CD8-positive, alpha-beta memory T cell (primary cell): ENCODE measurements around the gene ISG15. TPM values are rescaled to one million over a fixed set of nuclear protein-coding genes. Genes with fewer than 3 reads are reported as not detected.
"Not testable (repeated sequence)": the region's sequence is repeated elsewhere in the genome, so short reads cannot be mapped to it uniquely, and the experiment has no call there.

Source experiments
- CTCF ChIA-PET: fragments of 350-600 bp; sonication (Branson Sonifier 250); formaldehyde crosslinking; loops from one replicate; lab custom pipeline; 2021; ENCODE audit warnings: antibody characterized with exemption; lab: Charles Lee
- POLR2A ChIA-PET: fragments of 350-600 bp; sonication (Branson Sonifier 250); formaldehyde crosslinking; loops from one replicate; lab custom pipeline; 2021; ENCODE audit warnings: antibody characterized with exemption; lab: Charles Lee
- DNase-seq, 5 donors: peaks; one replicate each; pipeline versions ENCODE4 v3.0.0 to v3.0.0-alpha.2; 2020 to 2022; ENCODE audit warnings: mixed read lengths in 1 of 5
- H3K27ac ChIP-seq: one replicate; pipeline ENCODE4 v1.7.0; 2013; ENCODE audit warnings: low read depth, mild to moderate bottlenecking, low read length, moderate library complexity
- H3K27me3 ChIP-seq: 2 replicates; pipeline ENCODE4 v1.7.0; 2013; ENCODE audit warnings: low read length, mild to moderate bottlenecking; ENCODE audit not compliant: insufficient read depth, poor library complexity, severe bottlenecking
- H3K36me3 ChIP-seq: 2 replicates; pipeline ENCODE4 v1.7.0; 2013; ENCODE audit warnings: mild to moderate bottlenecking, low read length, moderate library complexity; ENCODE audit not compliant: insufficient read depth
- H3K4me1 ChIP-seq: 2 replicates; pipeline ENCODE4 v1.7.0; 2013; ENCODE audit warnings: mild to moderate bottlenecking, low read length, moderate library complexity; ENCODE audit not compliant: insufficient read depth
- H3K4me3 ChIP-seq: 2 replicates; pipeline ENCODE4 v1.7.0; 2013; ENCODE audit warnings: mild to moderate bottlenecking, low read length
- H3K9me3 ChIP-seq: 2 replicates; pipeline ENCODE4 v1.7.0; 2013; ENCODE audit warnings: mild to moderate bottlenecking, low read length
- H3K27ac Mint-ChIP-seq, 8 donors: one replicate each; pipeline ENCODE4 v1.8.0; 2020 to 2021; ENCODE audit warnings: mixed read lengths in 8 of 8, mild to moderate bottlenecking in 6 of 8, inconsistent platforms in 3 of 8, moderate library complexity in 3 of 8
- H3K27me3 Mint-ChIP-seq, 2 donors: one replicate each; pipeline ENCODE4 v1.8.0; 2020 to 2021; ENCODE audit warnings: mixed read lengths in 2 of 2, mild to moderate bottlenecking in 1 of 2, moderate library complexity in 1 of 2
- H3K36me3 Mint-ChIP-seq, 3 donors: one replicate each; pipeline ENCODE4 v1.8.0; 2020 to 2021; ENCODE audit warnings: mixed read lengths in 3 of 3, inconsistent platforms in 1 of 3, mild to moderate bottlenecking in 1 of 3
- H3K4me1 Mint-ChIP-seq, 3 donors: one replicate each; pipeline ENCODE4 v1.8.0; 2020 to 2021; ENCODE audit warnings: mixed read lengths in 3 of 3, inconsistent platforms in 1 of 3, mild to moderate bottlenecking in 1 of 3
- H3K4me3 Mint-ChIP-seq, 7 donors: one replicate each; pipeline ENCODE4 v1.8.0; 2020 to 2021; ENCODE audit warnings: mixed read lengths in 7 of 7, mild to moderate bottlenecking in 6 of 7, moderate library complexity in 4 of 7, inconsistent platforms in 2 of 7
- H3K9me3 Mint-ChIP-seq, 5 donors: one replicate each; pipeline ENCODE4 v1.8.0; 2020 to 2022; ENCODE audit warnings: mixed read lengths in 5 of 5, mild to moderate bottlenecking in 3 of 5, moderate library complexity in 2 of 5, inconsistent platforms in 1 of 5
- polyA plus RNA-seq: library from polyadenylated mRNA; unstranded; fragments of 300-500 nt; fragmentation: Illumina TruSeq; gene quantifications from one replicate; pipeline ENCODE4 v1.2.3, GENCODE V29; 2021
- total RNA-seq, 2 experiments: library from RNA; stranded (reverse); gene quantifications; one replicate each; pipeline ENCODE4 v1.2.3, GENCODE V29; 2021

ISG15 gene
- total and polyA plus RNA-seq, 3 experiments from 2014 or later: 16.9 to 250 (median 20.4) TPM

- H3K27ac Mint-ChIP-seq: peak overlapping the region in 1 of 8 donors; percentile 31
- CTCF ChIA-PET: interaction anchor here (1.6 kb wide), 1 partner anchor 12 kb away, joined by 3 read pairs; no protein-coding TSS in a partner anchor
- H3K27me3 Mint-ChIP-seq: no peaks in the 10 kb centered on the region
- no peak overlapping the region for H3K4me3 Mint-ChIP-seq
- no peaks in the 10 kb centered on the region for H3K9me3 ChIP-seq
- H3K36me3 Mint-ChIP-seq: no peaks in the 10 kb centered on the region
- no peaks in the 10 kb centered on the region for H3K9me3 Mint-ChIP-seq
- no peaks in the 10 kb centered on the region for H3K27me3 ChIP-seq
- no peaks in the 10 kb centered on the region for H3K4me1 Mint-ChIP-seq
- no peaks in the 10 kb centered on the region for H3K4me1 ChIP-seq
- H3K27ac ChIP-seq: no peak overlapping the region
- no peak overlapping the region for H3K4me3 ChIP-seq
- no peak for DNase-seq
- POLR2A ChIA-PET: no interaction called here
- no peaks in the 10 kb centered on the region for H3K36me3 ChIP-seq
Measured at GRCh38 chr1:1052003-1052840, 38.9 kb downstream of the ISG15 start.

- DNase-seq: no peak
- no peak overlapping the region for H3K4me3 ChIP-seq
- no peaks in the 10 kb centered on the region for H3K9me3 Mint-ChIP-seq
- no peak overlapping the region for H3K4me3 Mint-ChIP-seq
- no peaks in the 10 kb centered on the region for H3K36me3 Mint-ChIP-seq
- ChIA-PET POLR2A (no interaction called here), CTCF (no interaction called here)
- no peaks in the 10 kb centered on the region for H3K9me3 ChIP-seq
- no peaks in the 10 kb centered on the region for H3K36me3 ChIP-seq
- H3K27ac ChIP-seq: no peak overlapping the region
- no peaks in the 10 kb centered on the region for H3K4me1 Mint-ChIP-seq
- H3K27ac Mint-ChIP-seq: no peak overlapping the region
- H3K27me3 Mint-ChIP-seq: peaks cover 1 to 4% of the 10 kb centered on the region in 2 donors
- H3K4me1 ChIP-seq: no peaks in the 10 kb centered on the region
- no peaks in the 10 kb centered on the region for H3K27me3 ChIP-seq
Measured at GRCh38 chr1:1053022-1053421, 39.7 kb downstream of the ISG15 start.

- CTCF ChIA-PET: no interaction called here
Measured at GRCh38 chr1:1053682-1054081, 40.4 kb downstream of the ISG15 start.

GRCh38 chr1:1054099-1054700, 40.9 kb downstream of the ISG15 start:
- H3K27me3 Mint-ChIP-seq: peaks cover 4 to 11% of the 10 kb centered on the region in 2 donors
- H3K36me3 Mint-ChIP-seq: no peaks in the 10 kb centered on the region
- Histone ChIP-seq H3K27ac (no peak overlapping the region), H3K27me3 (peaks cover 10% of the 10 kb centered on the region), H3K4me1 (no peaks in the 10 kb centered on the region), H3K9me3 (no peaks in the 10 kb centered on the region), H3K4me3 (no peak overlapping the region), H3K36me3 (no peaks in the 10 kb centered on the region)
- H3K9me3 Mint-ChIP-seq: no peaks in the 10 kb centered on the region
- peaks cover 0 to 10% (median 2%) of the 10 kb centered on the region in 3 donors for H3K4me1 Mint-ChIP-seq
- POLR2A ChIA-PET: no interaction called here
- no peak overlapping the region for H3K4me3 Mint-ChIP-seq
- DNase-seq: no peak
- CTCF ChIA-PET: interaction anchor here (1.5 kb wide), 1 partner anchor 10 kb away, joined by 5 read pairs; no protein-coding TSS in a partner anchor
- H3K27ac Mint-ChIP-seq: no peak overlapping the region

More at GRCh38 chr1:1053682-1054081, 40.4 kb downstream of the ISG15 start:
- Histone ChIP-seq H3K27me3 (peaks cover 6% of the 10 kb centered on the region), H3K27ac (no peak overlapping the region), H3K4me3 (no peak overlapping the region), H3K4me1 (no peaks in the 10 kb centered on the region), H3K36me3 (no peaks in the 10 kb centered on the region), H3K9me3 (no peaks in the 10 kb centered on the region)
- H3K27me3 Mint-ChIP-seq: peaks cover 4 to 7% of the 10 kb centered on the region in 2 donors
- peaks cover 0 to 6% (median 0%) of the 10 kb centered on the region in 3 donors for H3K4me1 Mint-ChIP-seq
- POLR2A ChIA-PET: no interaction called here
- H3K9me3 Mint-ChIP-seq: no peaks in the 10 kb centered on the region
- no peaks in the 10 kb centered on the region for H3K36me3 Mint-ChIP-seq
- no peak for DNase-seq
- H3K4me3 Mint-ChIP-seq: no peak overlapping the region
- no peak overlapping the region for H3K27ac Mint-ChIP-seq

- Mint-ChIP-seq H3K4me1 (peaks cover 0 to 10% (median 2%) of the 10 kb centered on the region in 3 donors), H3K27ac (no peak overlapping the region), H3K9me3 (no peaks in the 10 kb centered on the region), H3K4me3 (no peak overlapping the region), H3K36me3 (no peaks in the 10 kb centered on the region), H3K27me3 (peaks cover 4 to 11% of the 10 kb centered on the region in 2 donors)
- Histone ChIP-seq H3K9me3 (no peaks in the 10 kb centered on the region), H3K4me3 (no peak overlapping the region), H3K27me3 (peaks cover 14% of the 10 kb centered on the region), H3K36me3 (no peaks in the 10 kb centered on the region), H3K27ac (no peak overlapping the region), H3K4me1 (peaks cover 4% of the 10 kb centered on the region)
- CTCF ChIA-PET: interaction anchor here (1.5 kb wide), 1 partner anchor 9 kb away, joined by 5 read pairs; no protein-coding TSS in a partner anchor
- DNase-seq: no peak
- POLR2A ChIA-PET: interaction anchor here (0.6 kb wide), 1 partner anchor 48 kb away, joined by 4 read pairs; no protein-coding TSS in a partner anchor
Measured at GRCh38 chr1:1054971-1055370, 41.7 kb downstream of the ISG15 start.

- no peaks in the 10 kb centered on the region for H3K36me3 ChIP-seq
- no peak overlapping the region for H3K27ac Mint-ChIP-seq
- H3K27ac ChIP-seq: no peak overlapping the region
- no peak overlapping the region for H3K4me3 Mint-ChIP-seq
- H3K9me3 Mint-ChIP-seq: no peaks in the 10 kb centered on the region
- no peak for DNase-seq
- H3K4me1 ChIP-seq: peaks cover 6% of the 10 kb centered on the region
- POLR2A ChIA-PET: no interaction called here
- H3K4me3 ChIP-seq: no peak overlapping the region
- peaks cover 21% of the 10 kb centered on the region for H3K27me3 ChIP-seq
- H3K4me1 Mint-ChIP-seq: peaks cover 0 to 14% (median 2%) of the 10 kb centered on the region in 3 donors
- H3K9me3 ChIP-seq: no peaks in the 10 kb centered on the region
- CTCF ChIA-PET: interaction anchor here (1.5 kb wide), 1 partner anchor 8 kb away, joined by 5 read pairs; no protein-coding TSS in a partner anchor
- no peaks in the 10 kb centered on the region for H3K36me3 Mint-ChIP-seq
- H3K27me3 Mint-ChIP-seq: peaks cover 9 to 20% of the 10 kb centered on the region in 2 donors
Measured at GRCh38 chr1:1055841-1056736, 42.8 kb downstream of the ISG15 start.

- POLR2A ChIA-PET, H3K36me3 ChIP-seq, H3K27ac ChIP-seq, H3K36me3 Mint-ChIP-seq, H3K9me3 ChIP-seq, DNase-seq, H3K27ac Mint-ChIP-seq, H3K4me3 ChIP-seq, H3K9me3 Mint-ChIP-seq, H3K4me1 ChIP-seq: not testable (repeated sequence)
- Mint-ChIP-seq H3K4me1 (peaks cover 0 to 14% (median 2%) of the 10 kb centered on the region in 3 donors), H3K4me3 (peak overlapping the region in 4 of 7 donors; percentile 18 to 90 (median 22)), H3K27me3 (peaks cover 9 to 22% of the 10 kb centered on the region in 2 donors)
- CTCF ChIA-PET: interaction anchor here (1.1 kb wide), 1 partner anchor 234 kb away, joined by 3 read pairs; no protein-coding TSS in a partner anchor
- H3K27me3 ChIP-seq: peaks cover 21% of the 10 kb centered on the region
Measured at GRCh38 chr1:1057769-1058087, 44.4 kb downstream of the ISG15 start.
